Endodermal cell (in vitro differentiated cells): ENCODE measurements around the gene MN1. TPM values are rescaled to one million over a fixed set of nuclear protein-coding genes. Genes with fewer than 3 reads are reported as not detected.

Source experiments
- DNase-seq: peaks from one replicate; pipeline ENCODE4 v3.0.0-alpha.2; 2017
- H3K27ac ChIP-seq: 2 replicates; pipeline ENCODE4 v1.5.1; 2013; ENCODE audit warnings: mild to moderate bottlenecking, low read depth, low read length, moderate library complexity
- H3K27me3 ChIP-seq: 2 replicates; pipeline ENCODE4 v1.6.1; 2013; ENCODE audit warnings: mild to moderate bottlenecking, low read length, moderate library complexity; ENCODE audit not compliant: insufficient read depth, control insufficient read depth, poor library complexity, severe bottlenecking
- H3K36me3 ChIP-seq: 2 replicates; pipeline ENCODE4 v1.7.0; 2013; ENCODE audit warnings: mild to moderate bottlenecking, low read length, moderate library complexity; ENCODE audit not compliant: control insufficient read depth, insufficient read depth
- H3K4me1 ChIP-seq: one replicate; pipeline ENCODE4 v1.7.0; 2013; ENCODE audit warnings: low read length; ENCODE audit not compliant: control insufficient read depth, insufficient read depth
- H3K4me3 ChIP-seq: 2 replicates; pipeline ENCODE4 v1.5.1; 2013; ENCODE audit warnings: mild to moderate bottlenecking, low read length, moderate library complexity
- H3K9ac ChIP-seq: 2 replicates; pipeline ENCODE4 v1.6.1; 2013; ENCODE audit warnings: mild to moderate bottlenecking, low read length, moderate library complexity; ENCODE audit not compliant: poor library complexity, severe bottlenecking; ENCODE audit errors: extremely low read depth
- H3K9me3 ChIP-seq: 2 replicates; pipeline ENCODE4 v1.6.1; 2013; ENCODE audit warnings: mild to moderate bottlenecking, low read length, moderate library complexity; ENCODE audit not compliant: control insufficient read depth
- H3K27ac Mint-ChIP-seq: 2 replicates; pipeline ENCODE4 v1.8.0; 2020; ENCODE audit warnings: mixed read lengths
- H3K27me3 Mint-ChIP-seq: 2 replicates; pipeline ENCODE4 v1.8.0; 2021; ENCODE audit warnings: mild to moderate bottlenecking, mixed read lengths; ENCODE audit not compliant: insufficient read depth
- H3K36me3 Mint-ChIP-seq: 2 replicates; pipeline ENCODE4 v1.8.0; 2020; ENCODE audit warnings: low read depth, mixed read lengths
- H3K4me1 Mint-ChIP-seq: 2 replicates; pipeline ENCODE4 v1.8.0; 2020; ENCODE audit warnings: mixed read lengths
- H3K4me3 Mint-ChIP-seq: 2 replicates; pipeline ENCODE4 v1.8.0; 2020; ENCODE audit warnings: mild to moderate bottlenecking, moderate library complexity, mixed read lengths
- H3K9me3 Mint-ChIP-seq: 2 replicates; pipeline ENCODE4 v1.8.0; 2020; ENCODE audit warnings: mild to moderate bottlenecking, mixed read lengths
- WGBS, 2 experiments: methylation state at CpG; one replicate each; pipeline versions ENCODE4 v1.1.5 to v1.1.7; 2013; ENCODE audit warnings: missing lambda C conversion rate in 2 of 2, mixed read lengths in 1 of 2; ENCODE audit not compliant: insufficient coverage in 1 of 2, insufficient read length in 1 of 2; 5-methylcytosine and 5-hydroxymethylcytosine counted together
- total RNA-seq, 2 donors: library from RNA; stranded (reverse); fragmentation: NEBNext Ultra II Directional in 1 of 2; extraction: Animal tissue kit (Norgen Biotek cat#: 25700) in 1 of 2; gene quantifications; 2 replicates in 1 of 2; 3 replicates in 1 of 2; pipeline ENCODE4 v1.2.1, GENCODE V29; 2021
- TF ChIP-seq, protein P1 (sequence below): fragments of 200-600 bp; sonication (generic); conservative IDR thresholded peaks from 2 replicates; pipeline ENCODE4 v1.5.0; 2021; ENCODE audit warnings: antibody characterized with exemption, mild to moderate bottlenecking

MN1 gene
- total RNA-seq, 2 donors from 2014 or later: 4.4 to 17.8 TPM

DNA sequence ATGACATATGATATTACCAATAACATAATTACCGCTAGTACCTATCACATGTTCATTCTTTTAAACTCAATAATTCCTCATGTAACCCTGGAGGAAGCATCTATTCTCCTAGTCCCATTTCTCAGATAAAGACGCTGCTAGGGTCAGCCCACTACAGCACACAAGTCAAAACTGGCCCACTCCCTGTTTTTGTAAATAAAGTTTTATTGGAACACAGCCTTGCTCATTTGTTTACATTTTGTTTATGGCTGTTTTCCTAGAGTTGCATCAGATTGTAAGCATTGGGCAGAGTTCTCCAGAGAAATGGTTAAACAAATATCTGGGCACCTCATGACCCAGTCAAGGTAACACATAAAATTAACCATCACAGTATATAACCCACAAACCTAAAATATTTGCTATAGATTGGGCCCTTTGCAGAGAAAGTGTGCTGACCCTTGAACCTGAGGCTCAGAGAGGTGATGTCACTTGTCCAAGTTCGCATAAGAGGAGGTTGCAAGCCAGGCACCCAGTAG, 36.8 kb downstream of the MN1 start:
- no peak overlapping the region for H3K27ac ChIP-seq
- H3K9ac ChIP-seq: no peak overlapping the region
- H3K9me3 ChIP-seq: no peaks in the 10 kb centered on the region
- peaks cover 21% of the 10 kb centered on the region for H3K36me3 Mint-ChIP-seq
- H3K4me1 Mint-ChIP-seq: peaks cover 5% of the 10 kb centered on the region
- H3K27me3 ChIP-seq: no peaks in the 10 kb centered on the region
- no peaks in the 10 kb centered on the region for H3K36me3 ChIP-seq
- H3K4me1 ChIP-seq: no peaks in the 10 kb centered on the region
- H3K27ac Mint-ChIP-seq: no peak overlapping the region
- TF ChIP-seq, protein P1, sequence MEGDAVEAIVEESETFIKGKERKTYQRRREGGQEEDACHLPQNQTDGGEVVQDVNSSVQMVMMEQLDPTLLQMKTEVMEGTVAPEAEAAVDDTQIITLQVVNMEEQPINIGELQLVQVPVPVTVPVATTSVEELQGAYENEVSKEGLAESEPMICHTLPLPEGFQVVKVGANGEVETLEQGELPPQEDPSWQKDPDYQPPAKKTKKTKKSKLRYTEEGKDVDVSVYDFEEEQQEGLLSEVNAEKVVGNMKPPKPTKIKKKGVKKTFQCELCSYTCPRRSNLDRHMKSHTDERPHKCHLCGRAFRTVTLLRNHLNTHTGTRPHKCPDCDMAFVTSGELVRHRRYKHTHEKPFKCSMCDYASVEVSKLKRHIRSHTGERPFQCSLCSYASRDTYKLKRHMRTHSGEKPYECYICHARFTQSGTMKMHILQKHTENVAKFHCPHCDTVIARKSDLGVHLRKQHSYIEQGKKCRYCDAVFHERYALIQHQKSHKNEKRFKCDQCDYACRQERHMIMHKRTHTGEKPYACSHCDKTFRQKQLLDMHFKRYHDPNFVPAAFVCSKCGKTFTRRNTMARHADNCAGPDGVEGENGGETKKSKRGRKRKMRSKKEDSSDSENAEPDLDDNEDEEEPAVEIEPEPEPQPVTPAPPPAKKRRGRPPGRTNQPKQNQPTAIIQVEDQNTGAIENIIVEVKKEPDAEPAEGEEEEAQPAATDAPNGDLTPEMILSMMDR: no peak
- no peak overlapping the region for H3K4me3 Mint-ChIP-seq
- WGBS, 2 experiments: 94 to 97% methylated on average over 3 of the region's 3 CpGs
- no peak for DNase-seq
- H3K9me3 Mint-ChIP-seq: no peaks in the 10 kb centered on the region
- no peaks in the 10 kb centered on the region for H3K27me3 Mint-ChIP-seq
- no peak overlapping the region for H3K4me3 ChIP-seq

DNA sequence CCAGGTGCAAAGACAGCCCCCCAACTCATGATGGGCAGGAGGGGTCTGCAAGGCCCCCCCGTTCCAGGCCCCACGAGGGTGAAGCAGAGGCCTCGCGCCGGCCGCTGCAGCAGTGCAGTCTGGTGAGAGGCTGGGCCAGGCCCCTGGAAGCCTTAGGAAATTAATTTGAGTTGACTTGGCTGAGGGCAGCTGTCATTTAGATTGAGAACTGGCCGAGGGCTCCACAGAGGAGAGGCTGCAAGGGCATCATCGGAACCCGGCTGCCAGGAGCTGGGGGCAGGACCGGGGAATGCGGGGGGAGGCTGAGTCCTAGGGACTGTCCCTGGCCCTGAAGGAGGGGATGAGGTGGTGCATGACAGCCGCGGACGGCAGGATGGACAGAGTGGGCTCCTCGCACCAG, 39.9 kb downstream of the MN1 start:
- Mint-ChIP-seq H3K4me3 (no peak overlapping the region), H3K27me3 (peaks cover 2% of the 10 kb centered on the region), H3K4me1 (peaks cover 5% of the 10 kb centered on the region), H3K9me3 (no peaks in the 10 kb centered on the region), H3K27ac (no peak overlapping the region), H3K36me3 (peaks cover 26% of the 10 kb centered on the region)
- DNase-seq: no peak
- no peaks in the 10 kb centered on the region for H3K4me1 ChIP-seq
- H3K4me3 ChIP-seq: no peak overlapping the region
- no peaks in the 10 kb centered on the region for H3K36me3 ChIP-seq
- TF ChIP-seq, protein P1: no peak
- no peak overlapping the region for H3K9ac ChIP-seq
- no peaks in the 10 kb centered on the region for H3K9me3 ChIP-seq
- no peaks in the 10 kb centered on the region for H3K27me3 ChIP-seq
- WGBS, 2 experiments: 89 to 93% methylated on average over 11 to 15 of the region's 15 CpGs
- H3K27ac ChIP-seq: peak overlapping the region; percentile 60

DNA sequence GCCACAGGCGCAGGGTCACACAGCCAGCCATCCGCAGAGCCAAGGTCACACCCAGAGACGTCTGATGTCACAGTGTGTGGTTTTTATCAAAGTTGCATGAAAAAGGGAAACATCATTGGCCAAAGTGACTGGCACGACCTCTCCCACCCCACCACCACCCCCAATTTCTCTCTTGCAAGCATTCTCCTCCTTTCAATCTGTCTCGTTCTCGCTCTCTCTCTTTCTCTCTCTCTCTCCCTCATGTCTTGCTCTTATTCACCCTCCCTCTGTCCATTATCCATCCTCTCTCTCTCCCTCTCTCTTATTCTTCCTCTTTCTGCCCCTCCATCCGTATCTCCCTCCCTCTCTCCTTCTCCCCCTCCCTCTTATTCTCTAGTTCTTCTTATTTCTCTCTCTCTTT, 40.6 kb downstream of the MN1 start:
- Histone ChIP-seq H3K9me3 (no peaks in the 10 kb centered on the region), H3K9ac (no peak overlapping the region), H3K4me3 (no peak overlapping the region), H3K4me1 (no peaks in the 10 kb centered on the region), H3K27ac (peak overlapping the region; percentile 60), H3K27me3 (no peaks in the 10 kb centered on the region), H3K36me3 (no peaks in the 10 kb centered on the region)
- H3K4me3 Mint-ChIP-seq: no peak overlapping the region
- WGBS, 2 experiments: 84 to 88% methylated on average over 6 to 7 of the region's 7 CpGs
- no peaks in the 10 kb centered on the region for H3K9me3 Mint-ChIP-seq
- no peak overlapping the region for H3K27ac Mint-ChIP-seq
- TF ChIP-seq, protein P1: no peak
- peaks cover 5% of the 10 kb centered on the region for H3K4me1 Mint-ChIP-seq
- peaks cover 23% of the 10 kb centered on the region for H3K36me3 Mint-ChIP-seq
- H3K27me3 Mint-ChIP-seq: peaks cover 2% of the 10 kb centered on the region
- no peak for DNase-seq
